AG20443 (cell line): ENCODE data around the gene TOB2.

Experiments
- DNase-seq: peaks from one replicate; pipeline ENCODE4 v3.0.0; 2012; ENCODE audit warnings: low spot score, mixed read lengths

TOB2 gene, protein sequence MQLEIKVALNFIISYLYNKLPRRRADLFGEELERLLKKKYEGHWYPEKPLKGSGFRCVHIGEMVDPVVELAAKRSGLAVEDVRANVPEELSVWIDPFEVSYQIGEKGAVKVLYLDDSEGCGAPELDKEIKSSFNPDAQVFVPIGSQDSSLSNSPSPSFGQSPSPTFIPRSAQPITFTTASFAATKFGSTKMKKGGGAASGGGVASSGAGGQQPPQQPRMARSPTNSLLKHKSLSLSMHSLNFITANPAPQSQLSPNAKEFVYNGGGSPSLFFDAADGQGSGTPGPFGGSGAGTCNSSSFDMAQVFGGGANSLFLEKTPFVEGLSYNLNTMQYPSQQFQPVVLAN

DNA sequence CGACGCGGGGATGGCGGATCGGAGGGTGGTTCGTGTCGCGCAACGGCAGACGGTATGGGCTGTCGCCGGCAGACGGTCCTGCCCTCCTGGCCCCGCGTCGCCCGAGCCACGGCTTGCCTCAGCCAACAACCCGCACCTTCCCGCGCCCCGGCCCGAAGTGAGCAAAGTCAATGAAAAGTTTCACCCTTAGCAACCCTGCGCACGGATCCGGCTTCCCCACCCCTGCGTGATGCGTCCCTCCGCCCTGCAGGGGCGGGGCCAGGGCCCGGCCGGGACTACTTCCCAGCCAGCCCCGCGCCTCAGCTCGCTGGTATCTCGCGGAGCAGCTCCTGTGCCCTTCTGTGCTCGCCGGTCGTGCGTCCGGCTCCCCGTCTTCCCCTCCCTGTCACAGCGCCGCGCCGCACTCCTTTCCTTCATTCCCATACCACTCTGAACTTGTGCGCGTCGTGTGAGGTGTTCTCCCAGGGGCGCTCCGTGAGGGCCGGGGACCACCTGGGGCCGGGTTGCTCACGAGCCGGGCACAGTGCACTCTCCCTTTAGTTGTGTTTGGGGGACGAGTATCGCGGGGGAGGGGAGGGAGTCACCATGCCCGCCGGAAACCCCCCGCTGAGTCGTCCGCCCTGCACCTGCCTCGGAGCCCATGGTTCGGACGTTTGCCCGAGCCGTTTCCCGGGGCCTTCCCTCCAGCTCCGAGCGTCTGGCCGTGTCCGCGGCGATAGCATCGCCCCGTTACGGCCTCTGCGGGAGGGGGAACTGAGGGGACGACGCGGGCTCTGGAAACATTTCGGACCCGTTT, at the start of gene TOB2:
Gene TOB2, minus strand, starts transcription at position 163 of the 796 bp plus-strand sequence. CDS start 9,456 bp downstream, outside the sequence.
- DNase-seq: peak; percentile 91

GRCh38 chr22:41491374-41492100, 44.9 kb upstream of the TOB2 start:
- no peak for DNase-seq

- DNase-seq: no peak
Observed at GRCh38 chr22:41488596-41489385, 42.2 kb upstream of the TOB2 start.

- DNase-seq: no peak
Observed at GRCh38 chr22:41488076-41488475, 41.5 kb upstream of the TOB2 start.

- DNase-seq: no peak
Observed at GRCh38 chr22:41487037-41487935, 40.7 kb upstream of the TOB2 start.

DNA sequence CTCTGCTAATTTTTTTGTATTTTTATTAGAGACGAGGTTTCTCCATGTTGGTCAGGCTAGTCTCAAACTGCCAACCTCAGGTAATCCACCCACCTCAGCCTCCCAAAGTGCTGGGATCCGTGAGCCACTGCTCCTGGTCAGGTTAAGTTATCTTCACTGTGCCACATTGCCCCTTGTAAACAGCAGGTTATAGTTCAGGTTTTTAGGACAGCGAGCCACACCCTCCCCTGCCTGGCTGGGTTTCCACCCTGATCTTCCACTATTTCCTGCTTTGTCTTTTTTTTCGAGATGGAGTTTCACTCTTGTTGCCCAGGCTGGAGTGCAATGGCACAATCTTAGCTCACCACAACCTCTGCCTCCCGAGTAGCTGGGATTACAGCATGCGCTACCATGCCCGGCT, 38.4 kb upstream of the TOB2 start:
- DNase-seq: no peak

- DNase-seq: peak; percentile 33
Observed at GRCh38 chr22:41482319-41482935, 35.8 kb upstream of the TOB2 start.

GRCh38 chr22:41481925-41482318, 35.3 kb upstream of the TOB2 start:
- DNase-seq: no peak

DNA sequence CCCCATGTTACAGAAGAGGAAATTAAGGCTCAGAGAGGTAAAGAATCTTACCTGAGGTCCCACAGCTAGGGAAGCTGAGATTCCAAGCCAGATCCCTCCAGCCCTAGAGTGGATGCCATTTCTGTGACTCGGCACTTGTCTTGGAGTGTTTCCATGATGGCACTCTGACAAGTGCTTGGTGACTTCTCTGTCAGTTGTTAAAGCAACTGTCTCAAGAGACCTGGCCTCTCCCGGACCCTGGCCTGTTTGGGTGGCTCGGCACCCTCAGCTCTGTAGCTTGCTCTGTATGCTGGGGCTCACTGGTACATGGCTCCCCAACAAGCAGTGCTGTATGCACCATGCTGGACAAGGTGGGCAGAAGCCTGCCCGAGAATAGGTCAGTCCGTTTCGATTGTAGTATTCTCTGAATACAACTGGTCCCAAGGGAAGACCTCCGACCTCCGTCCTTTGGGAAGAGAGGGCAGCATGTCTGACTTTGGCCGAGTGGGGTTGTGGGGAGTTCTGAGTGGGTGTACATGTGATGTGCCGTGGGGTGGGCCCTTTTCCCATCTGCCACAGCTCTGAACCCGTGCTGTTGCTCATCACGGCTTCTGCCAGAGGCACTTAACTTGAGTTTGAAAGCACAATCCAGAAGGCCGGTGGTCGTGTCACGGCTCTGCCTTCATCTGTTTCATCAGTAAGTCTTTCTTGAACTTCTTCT, 34.7 kb upstream of the TOB2 start:
- peak; percentile 59 for DNase-seq

GRCh38 chr22:41480397-41480735, 33.8 kb upstream of the TOB2 start:
- peak; percentile 31 for DNase-seq

DNA sequence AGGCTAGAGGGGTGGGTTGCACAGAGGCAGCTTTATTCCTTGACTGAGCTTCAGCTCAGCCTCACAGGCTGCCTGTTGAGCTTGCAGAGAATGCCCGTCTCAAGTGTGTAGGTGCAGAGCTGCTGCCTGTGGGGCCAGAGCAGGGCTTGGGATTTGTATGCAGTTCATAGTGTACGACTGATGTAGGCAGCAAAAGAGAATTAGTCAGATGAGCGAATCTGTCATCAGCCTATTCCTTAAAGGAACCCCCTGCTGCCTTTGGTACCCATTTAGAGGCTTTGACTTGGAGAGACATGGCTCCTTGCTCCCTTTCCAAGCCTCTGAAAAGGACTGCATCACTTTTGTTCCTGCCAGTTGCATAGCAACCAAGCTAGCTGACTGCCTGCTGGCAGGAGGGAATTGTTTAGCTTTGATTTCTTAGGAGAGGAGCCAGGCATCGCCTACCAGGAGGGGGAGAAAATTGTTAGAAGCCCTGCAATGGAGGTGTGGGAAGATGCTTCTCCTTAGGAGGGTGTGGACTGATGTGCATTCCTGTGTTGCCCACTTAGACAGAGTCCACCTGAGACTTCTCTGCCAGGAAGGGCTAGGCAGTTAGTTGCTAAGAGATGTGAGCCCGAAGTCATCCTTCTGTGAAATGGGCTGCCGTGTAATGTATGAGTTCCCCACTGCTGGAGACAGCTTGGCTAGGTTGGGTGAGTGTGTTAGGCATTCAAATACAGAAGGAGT, 33.2 kb upstream of the TOB2 start:
- peak; percentile 52 for DNase-seq

- DNase-seq: no peak
Observed at GRCh38 chr22:41478891-41479521, 32.4 kb upstream of the TOB2 start.

- no peak for DNase-seq
Observed at GRCh38 chr22:41478473-41478872, 31.9 kb upstream of the TOB2 start.

DNA sequence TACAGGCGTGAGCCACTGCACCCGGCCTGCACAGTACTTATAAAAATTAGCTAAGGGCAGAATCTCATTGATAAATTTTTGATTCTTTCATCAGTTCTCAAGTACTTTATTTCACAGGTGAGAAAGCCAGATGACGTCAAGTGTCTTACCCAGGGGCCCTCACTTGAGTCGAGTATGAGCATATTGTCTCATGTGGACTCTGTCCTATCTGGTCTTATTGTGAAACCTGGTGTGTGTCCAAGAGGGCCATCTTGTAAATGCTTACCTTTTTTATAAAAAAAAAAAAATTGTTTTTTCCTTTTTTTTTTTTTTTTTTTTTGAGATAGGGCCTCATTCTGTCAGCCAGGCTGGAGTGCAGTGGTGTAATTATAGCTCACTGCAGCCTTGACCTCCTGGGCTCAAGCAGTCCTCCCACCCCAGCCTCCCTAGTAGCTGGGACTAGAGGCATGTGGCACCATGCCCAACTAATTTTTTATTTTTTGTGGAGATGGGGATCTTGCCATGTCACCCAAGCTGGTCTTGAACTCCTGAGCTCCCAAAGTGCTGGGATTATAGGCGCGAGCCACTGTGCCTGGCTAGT, 28.4 kb upstream of the TOB2 start:
- DNase-seq: no peak

GRCh38 chr22:41471568-41471967, 25.0 kb upstream of the TOB2 start:
- no peak for DNase-seq

DNA sequence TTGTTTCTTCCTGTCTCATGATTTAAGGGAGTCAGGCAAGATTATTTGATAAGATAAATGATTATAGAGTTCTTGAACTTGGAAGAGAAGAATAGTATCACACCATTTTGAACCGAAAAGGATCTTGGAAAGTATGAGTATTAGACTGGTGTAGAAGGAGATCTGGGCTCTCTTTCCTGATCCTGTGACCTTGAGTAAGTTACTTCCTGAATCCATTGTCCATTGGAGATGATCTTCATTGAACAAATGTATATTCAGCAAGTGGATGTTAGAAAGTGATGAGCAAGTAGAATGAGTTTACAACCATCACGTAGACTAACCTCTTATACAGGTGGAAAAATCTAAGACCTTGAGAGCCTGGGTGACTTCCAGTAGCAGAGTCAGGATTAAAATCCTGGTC, 24.3 kb upstream of the TOB2 start:
- no peak for DNase-seq

GRCh38 chr22:41469218-41469851, 22.7 kb upstream of the TOB2 start:
- no peak for DNase-seq
